ENCODE results near the gene TAS2R5. TPM values are rescaled to one million over a fixed set of nuclear protein-coding genes. Genes with fewer than 3 reads are reported as not detected.
A peak's percentile ranks its signal among the peaks of the same experiment; 100 is the strongest.

TAS2R5 gene
- total RNA-seq = 1 to 10 TPM; 3.1 to 3.6 TPM
- polyA plus RNA-seq (2013, experiment 1 of 2) = 1.7 TPM
- 1.0 TPM for polyA plus RNA-seq (2013, experiment 2 of 2)
- long read RNA-seq, experiment 1 = 0 reads
- long read RNA-seq, experiment 2 = 0 reads
- long read RNA-seq, experiment 3 = 0 reads
- long read RNA-seq, experiment 4 = 0 reads

GRCh38 chr7:141789917-141790316, at the start of gene TAS2R5:
TAS2R5 (plus strand) TSS chr7:141790217; CDS start chr7:141790362, 145 bp downstream.
- H3K27me3 ChIP-seq (ENCODE audit: control insufficient read depth, insufficient read depth, low read length, poor library complexity, severe bottlenecking) = no peaks in the 10 kb centered on the region
- no peaks in the 10 kb centered on the region for H3K4me1 ChIP-seq (ENCODE audit: control insufficient read depth, insufficient read depth, low read length)
- H3K9ac ChIP-seq (ENCODE audit: extremely low read depth, low read length, poor library complexity, severe bottlenecking) = no peak within 1 kb of the TSS
- no peak within 1 kb of the TSS for H3K27ac Mint-ChIP-seq
- 87 to 96% methylated on average over 4 to 5 of the region's 5 CpGs for WGBS, 2 experiments (ENCODE audit: insufficient coverage in 1 of 2, insufficient read length in 1 of 2)
- H3K27me3 Mint-ChIP-seq (ENCODE audit: insufficient read depth) = no peaks in the 10 kb centered on the region
- peaks cover 27% of the 10 kb centered on the region for H3K36me3 Mint-ChIP-seq (ENCODE audit: low read depth)
- TF ChIP-seq CTCF (conservative IDR thresholded peaks at IDR 0.05) = no peak
- H3K9me3 Mint-ChIP-seq = no peaks in the 10 kb centered on the region
- no peak for DNase-seq
- no peak within 1 kb of the TSS for H3K27ac ChIP-seq (ENCODE audit: low read depth, low read length)
- peaks cover 18% of the 10 kb centered on the region for H3K36me3 ChIP-seq (ENCODE audit: control insufficient read depth, insufficient read depth, low read length)
- H3K4me3 ChIP-seq (ENCODE audit: low read length) = no peak within 1 kb of the TSS
- H3K9me3 ChIP-seq (ENCODE audit: control insufficient read depth, low read length) = no peaks in the 10 kb centered on the region
- H3K4me1 Mint-ChIP-seq = peaks cover 5% of the 10 kb centered on the region
- no peak within 1 kb of the TSS for H3K4me3 Mint-ChIP-seq

- no peak overlapping the region for H3K27ac ChIP-seq (ENCODE audit: low read depth, low read length)
- no peak overlapping the region for H3K27ac Mint-ChIP-seq
- peaks cover 67% of the 10 kb centered on the region for H3K36me3 ChIP-seq (ENCODE audit: control insufficient read depth, insufficient read depth, low read length)
- TF ChIP-seq CTCF (conservative IDR thresholded peaks at IDR 0.05) = no peak
- H3K9me3 ChIP-seq (ENCODE audit: control insufficient read depth, low read length) = no peaks in the 10 kb centered on the region
- peaks cover 27% of the 10 kb centered on the region for H3K4me1 Mint-ChIP-seq
- WGBS, 2 experiments (ENCODE audit: insufficient coverage in 1 of 2, insufficient read length in 1 of 2) = 71% methylated on average over 1 of the region's 1 CpG; no CpG with 5 or more reads in 1 of the 2 experiments
- no peaks in the 10 kb centered on the region for H3K27me3 Mint-ChIP-seq (ENCODE audit: insufficient read depth)
- H3K9me3 Mint-ChIP-seq = no peaks in the 10 kb centered on the region
- no peaks in the 10 kb centered on the region for H3K27me3 ChIP-seq (ENCODE audit: control insufficient read depth, insufficient read depth, low read length, poor library complexity, severe bottlenecking)
- peak overlapping the region; percentile 2 for H3K4me3 ChIP-seq (ENCODE audit: low read length)
- peaks cover 66% of the 10 kb centered on the region for H3K36me3 Mint-ChIP-seq (ENCODE audit: low read depth)
- peaks cover 15% of the 10 kb centered on the region for H3K4me1 ChIP-seq (ENCODE audit: control insufficient read depth, insufficient read depth, low read length)
- no peak for DNase-seq
- no peak overlapping the region for H3K4me3 Mint-ChIP-seq
- H3K9ac ChIP-seq (ENCODE audit: extremely low read depth, low read length, poor library complexity, severe bottlenecking) = no peak overlapping the region
Observed at GRCh38 chr7:141742229-141742628, 47.8 kb upstream of the TAS2R5 start.

GRCh38 chr7:141744131-141744530, 45.9 kb upstream of the TAS2R5 start:
- Mint-ChIP-seq H3K4me3 (no peak overlapping the region), H3K9me3 (no peaks in the 10 kb centered on the region), H3K36me3 (ENCODE audit: low read depth) (peaks cover 77% of the 10 kb centered on the region), H3K27me3 (ENCODE audit: insufficient read depth) (no peaks in the 10 kb centered on the region), H3K4me1 (peaks cover 21% of the 10 kb centered on the region), H3K27ac (no peak overlapping the region)
- Histone ChIP-seq H3K4me1 (ENCODE audit: control insufficient read depth, insufficient read depth, low read length) (peaks cover 15% of the 10 kb centered on the region), H3K4me3 (ENCODE audit: low read length) (no peak overlapping the region), H3K27me3 (ENCODE audit: control insufficient read depth, insufficient read depth, low read length, poor library complexity, severe bottlenecking) (no peaks in the 10 kb centered on the region), H3K9ac (ENCODE audit: extremely low read depth, low read length, poor library complexity, severe bottlenecking) (no peak overlapping the region), H3K27ac (ENCODE audit: low read depth, low read length) (no peak overlapping the region), H3K9me3 (ENCODE audit: control insufficient read depth, low read length) (peaks cover 8% of the 10 kb centered on the region), H3K36me3 (ENCODE audit: control insufficient read depth, insufficient read depth, low read length) (peaks cover 84% of the 10 kb centered on the region)
- WGBS, 2 experiments (ENCODE audit: insufficient coverage in 1 of 2, insufficient read length in 1 of 2) = 94 to 100% methylated on average over 1 to 2 of the region's 2 CpGs
- DNase-seq = no peak
- TF ChIP-seq CTCF (conservative IDR thresholded peaks at IDR 0.05) = no peak
